ENCODE results near the gene SPDYE16.
"Not testable (repeated sequence)": the region's sequence is repeated elsewhere in the genome, so short reads cannot be mapped to it uniquely, and the experiment has no call there.

SPDYE16 gene

DNA sequence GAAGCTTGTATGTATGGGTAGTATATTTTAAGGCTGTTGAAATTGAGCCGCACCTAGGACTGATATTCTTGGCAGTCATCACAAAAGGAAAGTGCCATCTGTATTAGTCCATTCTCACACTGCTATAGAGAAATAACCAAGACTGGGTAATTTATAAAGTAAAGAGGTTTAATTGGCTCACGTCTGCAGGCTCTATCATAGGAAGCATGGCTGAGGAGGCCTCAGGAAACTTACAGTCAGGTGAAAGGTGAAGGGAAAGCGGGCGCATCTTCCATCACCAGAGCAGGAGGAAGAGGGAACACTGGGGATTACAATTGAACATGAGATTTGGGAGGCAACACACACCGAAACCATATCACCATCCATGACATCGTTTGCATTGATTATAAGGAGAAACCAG is 8.9 kb upstream of the SPDYE16 start:
- not testable (repeated sequence) for H3K4me3 ChIP-seq

GRCh38 chr7:76549855-76550248 is 6.8 kb upstream of the SPDYE16 start:
- peak overlapping the region; percentile 71 to 100 (median 96) for H3K27ac ChIP-seq
- H3K4me3 ChIP-seq: peak overlapping the region; percentile 62 to 100 (median 92)

More for the DNA sequence above, 8.9 kb upstream of the SPDYE16 start:
- not testable (repeated sequence) for H3K27ac ChIP-seq

DNA sequence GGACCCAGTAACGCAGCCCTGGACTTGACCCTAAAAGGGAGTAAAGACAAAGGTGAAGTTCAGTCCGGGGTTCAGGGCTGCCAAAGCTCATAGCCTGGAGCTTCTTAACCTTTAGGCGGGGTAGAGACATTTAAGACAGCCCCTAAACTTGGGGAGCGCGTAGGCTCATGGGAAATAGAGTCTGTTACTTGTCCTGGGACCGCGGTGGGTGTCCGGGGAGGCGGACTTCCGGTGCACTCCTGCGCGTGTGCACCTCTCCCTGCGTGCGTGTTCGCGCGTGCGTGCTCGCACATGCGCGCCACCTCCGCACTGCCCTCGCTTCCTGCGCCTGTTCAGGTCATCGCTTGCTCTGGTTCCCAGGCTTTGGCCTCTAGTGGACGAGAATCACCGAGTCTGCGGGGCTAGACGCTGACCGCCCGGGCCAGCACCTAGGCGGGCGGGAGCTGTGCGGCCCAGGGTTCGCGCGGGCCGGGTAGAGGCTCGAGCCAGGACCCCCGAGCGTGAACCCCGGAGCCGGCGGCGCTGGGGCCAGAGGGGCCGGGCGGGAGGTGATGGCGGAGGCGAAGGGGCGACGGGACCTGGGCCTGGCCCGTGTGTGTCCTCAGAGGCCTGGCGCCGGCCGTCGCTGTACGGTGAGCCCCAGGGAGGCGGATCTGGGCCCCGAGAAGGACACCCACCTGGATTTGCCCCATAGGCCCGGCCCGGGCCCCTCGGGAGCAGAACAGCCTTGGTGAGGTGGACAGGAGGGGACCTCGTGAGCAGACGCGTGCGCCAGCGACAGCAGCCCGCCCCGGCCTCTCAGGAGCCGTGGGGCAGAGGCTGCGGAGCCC is 6.1 kb upstream of the SPDYE16 start:
- Histone ChIP-seq H3K27ac (peak overlapping the region; percentile 71 to 100 (median 96)), H3K4me3 (peak overlapping the region; percentile 62 to 100 (median 92))

GRCh38 chr7:76531643-76532042 is 11.5 kb downstream of the SPDYE16 start:
- H3K4me3 ChIP-seq, H3K27ac ChIP-seq: not testable (repeated sequence)

- not testable (repeated sequence) for H3K27ac ChIP-seq, H3K4me3 ChIP-seq
Measured at GRCh38 chr7:76526183-76526582, 16.9 kb downstream of the SPDYE16 start.

DNA sequence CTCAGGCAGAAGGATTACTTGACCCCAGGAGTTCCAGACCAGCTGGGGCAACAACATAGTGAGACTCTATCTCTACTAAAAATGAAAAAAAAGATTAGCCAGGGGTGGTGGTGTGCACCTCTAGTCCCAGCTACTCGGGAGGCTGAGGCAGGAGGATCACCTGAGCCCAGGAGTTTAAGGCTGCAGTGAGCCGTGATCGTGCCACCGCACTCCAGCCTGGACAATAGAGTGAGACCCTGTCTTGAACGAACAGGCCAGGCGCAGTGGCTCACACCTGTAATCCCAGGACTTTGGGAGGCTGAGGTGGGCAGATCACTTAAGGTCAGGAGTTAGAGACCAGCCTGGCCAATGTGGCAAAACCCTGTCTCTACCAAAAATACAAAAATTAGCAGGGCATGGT is 26.2 kb downstream of the SPDYE16 start:
- H3K27ac ChIP-seq: not testable (repeated sequence)

DNA sequence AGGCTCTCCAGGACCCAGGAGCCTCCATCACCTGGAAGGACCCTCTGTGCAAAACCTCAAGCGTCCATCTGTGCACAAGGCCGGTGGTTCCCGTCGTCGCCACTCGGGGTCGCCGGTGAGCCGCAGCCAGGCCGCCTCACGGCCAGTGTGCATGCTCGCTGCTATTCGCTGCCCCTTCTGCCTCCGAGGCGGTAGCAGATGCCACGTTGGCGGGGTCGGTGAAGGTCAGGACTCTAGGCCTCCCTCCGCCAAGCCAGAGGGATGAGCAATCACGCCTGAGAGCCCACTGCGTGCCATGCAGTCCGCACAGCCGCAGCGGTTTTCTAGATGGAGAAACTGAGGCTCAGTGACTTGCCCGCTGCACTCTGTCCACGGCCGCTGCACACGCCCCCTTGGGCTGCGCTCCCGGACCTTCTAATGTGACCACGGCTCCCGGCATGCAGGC is 27.1 kb downstream of the SPDYE16 start:
- H3K4me3 ChIP-seq: no peak overlapping the region
- H3K27ac ChIP-seq: no peak overlapping the region

More for the DNA sequence above, 26.2 kb downstream of the SPDYE16 start:
- H3K4me3 ChIP-seq: not testable (repeated sequence)

DNA sequence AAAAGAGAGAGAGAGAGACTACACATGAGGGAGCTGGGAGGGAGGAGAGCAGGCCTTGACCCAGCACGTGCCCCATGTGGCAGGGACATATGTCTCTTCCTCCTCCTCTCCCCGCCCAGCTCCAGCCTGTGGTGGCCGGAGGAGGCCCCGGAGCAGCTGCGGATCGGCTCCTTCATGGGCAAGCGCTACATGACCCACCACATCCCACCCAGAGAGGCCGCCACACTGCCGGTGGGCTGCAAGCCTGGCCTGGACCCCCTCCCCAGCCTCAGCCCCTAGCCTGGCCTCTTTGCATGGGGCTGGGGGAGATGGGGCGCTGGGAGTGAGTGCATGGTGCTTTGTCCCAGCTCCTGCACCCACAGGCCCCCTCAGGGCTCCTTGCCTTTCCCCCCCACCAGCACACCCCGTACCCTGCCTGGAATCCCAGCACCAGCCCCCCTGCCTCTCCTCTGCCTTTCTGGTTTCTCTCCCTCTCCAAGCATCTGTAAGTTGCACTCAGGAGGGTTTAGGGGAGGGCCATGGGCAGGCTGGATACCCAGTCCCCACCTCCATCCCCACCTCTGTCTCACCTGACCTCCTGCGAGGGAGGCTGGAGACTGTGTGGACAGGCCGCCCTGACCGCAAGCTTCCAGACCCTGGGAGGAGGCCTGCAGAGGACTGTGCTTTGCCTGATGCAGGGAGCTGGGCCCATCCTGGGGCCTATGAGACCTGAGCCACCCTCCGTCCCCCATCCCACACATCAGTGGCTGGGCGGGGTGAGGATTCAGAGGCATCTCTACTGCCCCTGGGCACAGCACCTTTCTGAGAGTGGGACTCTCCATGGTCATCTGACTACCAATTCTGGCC is 27.9 kb downstream of the SPDYE16 start:
- H3K4me3 ChIP-seq: no peak overlapping the region
- H3K27ac ChIP-seq: no peak overlapping the region

DNA sequence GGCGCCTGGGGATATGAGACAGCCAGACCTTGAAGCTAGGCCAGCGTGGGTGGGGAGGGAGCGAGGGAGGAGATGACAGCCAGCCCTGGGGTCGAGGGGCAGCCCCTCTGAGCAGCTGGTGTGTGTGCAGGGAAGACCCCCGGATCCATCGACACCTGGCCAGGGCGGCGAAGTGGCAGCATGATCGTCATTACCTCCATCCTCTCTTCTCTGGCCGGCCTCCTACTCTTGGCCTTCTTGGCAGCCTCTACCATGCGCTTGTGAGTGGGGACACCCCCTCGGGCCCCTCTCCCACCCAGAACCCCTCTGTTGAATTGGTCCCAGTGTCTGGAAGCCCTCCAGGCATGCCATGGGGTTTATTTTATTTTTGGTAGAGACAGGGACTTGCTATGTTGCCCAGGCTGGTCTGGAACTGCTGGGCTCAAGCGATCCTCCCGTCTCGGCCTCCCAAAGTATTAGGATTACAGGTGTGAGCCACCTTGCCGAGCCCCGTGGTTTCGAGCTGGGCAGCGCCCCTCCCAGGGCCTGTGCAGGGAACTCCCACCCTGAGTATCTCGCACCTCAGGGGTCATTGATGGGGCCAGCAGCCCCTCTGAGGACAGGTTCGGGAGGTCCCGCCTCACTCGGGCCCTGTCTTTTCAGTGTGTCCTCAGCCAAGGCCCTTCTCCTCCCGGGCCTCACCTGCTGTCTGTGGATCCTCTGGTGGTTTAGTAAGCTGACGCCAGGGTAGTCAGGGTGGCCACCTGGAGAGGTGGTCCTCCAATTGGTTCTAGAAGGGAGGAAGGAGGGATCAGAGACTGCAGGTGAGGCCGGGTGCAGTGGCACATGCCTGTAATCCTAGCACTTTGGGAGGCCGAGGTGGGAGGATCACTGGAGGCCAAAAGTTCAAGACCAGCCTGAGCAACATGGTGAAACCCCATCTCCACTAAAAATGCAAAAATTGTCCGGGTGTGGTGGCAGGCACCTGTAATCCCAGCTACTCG is 29.0 kb downstream of the SPDYE16 start:
- Histone ChIP-seq H3K4me3 (no peak overlapping the region), H3K27ac (no peak overlapping the region)

DNA sequence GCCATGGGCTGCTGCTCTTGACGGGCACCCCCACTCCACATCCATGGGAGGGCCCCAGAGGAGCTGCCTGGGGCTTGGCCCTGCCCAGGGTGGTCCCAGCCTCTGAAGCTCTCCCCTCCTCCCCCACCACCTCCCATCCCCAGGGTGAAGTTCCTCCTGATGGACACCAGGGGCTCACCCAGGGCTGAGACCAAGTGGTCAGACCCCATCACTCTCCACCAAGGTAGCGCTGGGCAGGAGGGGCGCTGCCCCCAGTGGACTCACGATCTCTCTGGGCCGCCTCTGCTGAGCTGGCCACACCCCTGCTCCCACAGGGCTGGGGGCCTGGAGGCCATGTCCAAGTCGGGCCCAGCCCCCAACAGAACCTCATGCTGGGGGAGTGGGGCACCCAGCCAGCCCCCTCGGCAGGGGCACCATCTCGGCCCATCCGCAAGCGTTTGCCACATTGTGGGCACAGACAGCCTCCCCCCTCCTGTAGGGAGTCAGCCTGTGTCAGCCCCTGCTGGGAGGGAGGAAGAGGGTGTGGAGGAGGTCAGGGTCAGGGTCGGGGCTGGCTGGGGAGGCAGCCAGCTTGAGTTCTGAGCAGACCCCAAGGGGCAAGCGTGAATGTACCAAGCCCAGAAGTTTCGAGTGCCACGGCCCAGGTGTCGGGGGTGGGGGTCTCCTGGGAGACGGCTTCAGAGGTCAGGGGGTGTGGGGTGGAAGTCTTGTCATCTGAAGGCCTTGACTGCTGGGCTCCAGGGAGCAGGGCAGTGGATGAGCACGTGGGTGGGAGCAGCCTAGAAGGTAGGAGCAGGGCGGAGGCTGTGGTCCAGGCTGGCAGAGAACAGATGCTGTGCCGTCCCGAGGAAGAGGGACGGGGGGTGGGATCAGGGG is 29.9 kb downstream of the SPDYE16 start:
- no peak overlapping the region for H3K4me3 ChIP-seq
- no peak overlapping the region for H3K27ac ChIP-seq

DNA sequence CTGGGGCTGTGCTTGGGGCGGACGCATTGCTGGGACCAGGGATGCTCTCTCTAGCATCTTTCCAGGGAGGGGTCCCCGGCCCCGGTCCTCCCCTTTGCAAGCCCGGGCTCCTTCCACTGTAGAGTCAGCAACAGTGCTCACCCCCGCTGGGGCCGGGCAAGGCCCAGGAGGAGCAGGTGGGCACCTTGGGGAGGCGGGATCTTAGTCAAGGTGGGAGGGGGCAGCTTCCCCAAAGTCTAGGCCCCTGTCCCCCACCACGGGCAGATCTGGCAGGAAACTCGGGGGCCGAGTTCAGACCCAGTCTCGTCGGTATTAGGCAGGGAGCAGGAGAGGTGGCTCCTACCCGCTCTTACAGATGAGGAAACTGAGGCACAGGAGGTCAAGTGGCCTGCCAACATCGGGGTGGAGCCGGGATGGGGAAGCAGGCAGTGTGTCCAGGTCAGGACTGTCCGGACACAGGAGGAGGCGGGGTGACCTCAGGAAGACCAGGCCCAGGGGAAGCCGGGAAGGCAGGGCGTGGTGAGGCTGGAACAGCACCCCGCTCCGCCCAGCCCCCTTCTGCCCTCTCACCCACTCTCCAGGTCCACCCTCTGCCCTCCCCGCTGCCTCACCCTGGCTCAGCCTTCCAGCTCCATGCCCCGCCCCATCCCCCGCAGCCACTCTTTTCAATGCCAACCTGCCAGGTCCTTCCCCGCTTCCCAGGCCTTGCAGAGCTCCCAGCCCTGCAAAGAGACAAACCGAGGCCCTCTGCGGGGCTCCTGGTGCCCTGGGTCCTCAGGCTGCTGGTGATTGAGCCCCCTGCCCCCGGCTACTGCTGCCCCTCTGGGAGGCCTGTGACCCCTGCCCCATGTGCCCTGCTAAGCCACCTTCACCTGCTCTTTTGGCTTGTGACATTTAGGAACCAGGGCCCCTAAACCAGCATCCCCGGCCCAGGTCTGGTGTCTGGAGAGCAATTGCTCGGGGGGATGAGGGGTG is 30.9 kb downstream of the SPDYE16 start:
- not testable (repeated sequence) for H3K27ac ChIP-seq

GRCh38 chr7:76511200-76511910 is 31.7 kb downstream of the SPDYE16 start:
- H3K27ac ChIP-seq, H3K4me3 ChIP-seq: not testable (repeated sequence)

More for the DNA sequence above, 30.9 kb downstream of the SPDYE16 start:
- not testable (repeated sequence) for H3K4me3 ChIP-seq

DNA sequence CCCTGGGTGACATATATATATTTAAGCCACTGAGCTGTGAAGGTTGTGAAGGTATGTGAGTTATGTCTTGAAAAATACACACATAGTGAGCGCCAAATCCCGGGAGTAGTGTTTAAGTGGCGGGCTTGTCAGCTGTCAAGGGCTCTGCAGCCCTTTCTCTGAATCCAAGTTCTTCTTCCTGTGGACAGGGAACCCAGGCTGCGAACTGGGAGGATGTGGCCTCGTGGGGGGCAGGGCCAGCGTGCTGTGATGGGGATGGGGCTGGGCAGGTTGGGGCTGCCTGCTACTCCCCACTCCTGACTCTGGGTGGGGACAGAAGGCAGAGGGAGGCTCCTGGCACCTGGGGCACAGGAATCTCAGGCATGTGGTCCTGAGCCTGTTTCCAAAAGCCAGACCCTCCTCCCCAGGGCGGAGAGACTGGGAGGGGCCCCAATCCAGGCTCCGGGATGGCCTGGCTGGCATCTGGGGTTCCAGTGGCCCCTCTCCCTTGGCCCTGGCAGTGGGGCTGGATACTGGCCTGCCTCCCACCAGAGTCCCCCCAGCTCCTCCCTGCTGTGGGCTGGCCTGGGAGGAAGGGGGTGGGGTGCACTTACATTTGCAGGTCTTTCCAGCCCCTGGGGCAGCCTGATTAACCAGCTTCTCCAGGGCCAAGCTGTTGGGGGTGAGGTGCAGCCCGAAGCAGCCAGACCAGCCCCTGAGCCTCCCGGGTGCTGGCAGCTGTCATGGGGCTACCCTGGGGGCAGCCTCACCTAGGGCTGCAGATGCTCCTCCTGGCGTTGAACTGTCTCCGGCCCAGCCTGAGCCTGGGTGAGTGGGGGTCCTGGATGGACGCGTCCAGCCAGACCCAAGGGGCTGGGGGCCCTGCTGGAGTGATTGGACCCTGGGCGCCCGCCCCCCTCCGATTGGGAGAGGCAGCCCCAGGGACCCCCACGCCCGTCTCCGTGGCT is 32.9 kb downstream of the SPDYE16 start, which contains the start of gene UPK3B:
Gene UPK3B (plus strand): TSS at position 622 of the 947 bp plus-strand sequence. CDS start 101 bp downstream, at position 723.
- no peak within 1 kb of the TSS for H3K4me3 ChIP-seq
- H3K27ac ChIP-seq: peak within 1 kb of the TSS in 2 of 21 experiments; percentile 11 to 47

- Histone ChIP-seq H3K4me3 (no peak overlapping the region), H3K27ac (no peak overlapping the region)
Measured at GRCh38 chr7:76507723-76508406, 35.2 kb downstream of the SPDYE16 start.

- not testable (repeated sequence) for H3K4me3 ChIP-seq, H3K27ac ChIP-seq
Measured at GRCh38 chr7:76506643-76507042, 36.5 kb downstream of the SPDYE16 start.

Data from skin epidermis (tissue), 12 donors.